ENCODE measurements around the gene FBLN2. TPM values are rescaled to one million over a fixed set of nuclear protein-coding genes. Genes with fewer than 3 reads are reported as not detected.

FBLN2 gene
- total and polyA plus RNA-seq, 2 donors: 12.2 to 15.3 TPM

GRCh38 chr3:13550423-13550690, 1.4 kb downstream of the FBLN2 start:
- H3K4me3 ChIP-seq (ENCODE audit: low read length in 2 of 2): peak overlapping the region; percentile 11 to 56
- H3K4me1 ChIP-seq (ENCODE audit: control insufficient read depth in 2 of 2, insufficient read depth in 2 of 2, low read length in 2 of 2): peaks cover 58 to 88% of the 10 kb centered on the region in 2 donors
- H3K9me3 ChIP-seq (ENCODE audit: control insufficient read depth in 2 of 2, insufficient read depth in 1 of 2, low read length in 1 of 2): peaks cover 0 to 5% of the 10 kb centered on the region in 2 donors
- WGBS: 64% methylated on average over 2 of the region's 2 CpGs
- H3K27ac ChIP-seq (ENCODE audit: low read depth in 1 of 2, low read length in 1 of 2): peak overlapping the region; percentile 68 to 71
- no peaks in the 10 kb centered on the region for H3K36me3 ChIP-seq (ENCODE audit: control insufficient read depth in 2 of 2, insufficient read depth in 2 of 2, low read length in 1 of 2)
- no peak for DNase-seq (ENCODE audit: low read depth in 6 of 9, low spot score in 9 of 9)
- H3K27me3 ChIP-seq (ENCODE audit: control insufficient read depth in 2 of 2, insufficient read depth in 1 of 2, low read length in 1 of 2): peaks cover 0 to 8% of the 10 kb centered on the region in 2 donors

GRCh38 chr3:13550791-13551360, 2.0 kb downstream of the FBLN2 start:
- Histone ChIP-seq H3K27me3 (ENCODE audit: control insufficient read depth in 2 of 2, insufficient read depth in 1 of 2, low read length in 1 of 2) (peaks cover 0 to 8% of the 10 kb centered on the region in 2 donors), H3K36me3 (ENCODE audit: control insufficient read depth in 2 of 2, insufficient read depth in 2 of 2, low read length in 1 of 2) (no peaks in the 10 kb centered on the region), H3K27ac (ENCODE audit: low read depth in 1 of 2, low read length in 1 of 2) (peak overlapping the region in 1 of 2 donors; percentile 68), H3K9me3 (ENCODE audit: control insufficient read depth in 2 of 2, insufficient read depth in 1 of 2, low read length in 1 of 2) (peaks cover 0 to 5% of the 10 kb centered on the region in 2 donors), H3K4me1 (ENCODE audit: control insufficient read depth in 2 of 2, insufficient read depth in 2 of 2, low read length in 2 of 2) (peaks cover 56 to 88% of the 10 kb centered on the region in 2 donors), H3K4me3 (ENCODE audit: low read length in 2 of 2) (peak overlapping the region in 1 of 2 donors; percentile 56)
- WGBS: 91% methylated on average over 13 of the region's 13 CpGs
- DNase-seq (ENCODE audit: low read depth in 6 of 9, low spot score in 9 of 9): no peak

- Histone ChIP-seq H3K27ac (ENCODE audit: low read depth in 1 of 2, low read length in 1 of 2) (peak overlapping the region in 1 of 2 donors; percentile 81), H3K36me3 (ENCODE audit: control insufficient read depth in 2 of 2, insufficient read depth in 2 of 2, low read length in 1 of 2) (no peaks in the 10 kb centered on the region), H3K27me3 (ENCODE audit: control insufficient read depth in 2 of 2, insufficient read depth in 1 of 2, low read length in 1 of 2) (peaks cover 0 to 6% of the 10 kb centered on the region in 2 donors), H3K9me3 (ENCODE audit: control insufficient read depth in 2 of 2, insufficient read depth in 1 of 2, low read length in 1 of 2) (peaks cover 0 to 10% of the 10 kb centered on the region in 2 donors), H3K4me3 (ENCODE audit: low read length in 2 of 2) (no peak overlapping the region), H3K4me1 (ENCODE audit: control insufficient read depth in 2 of 2, insufficient read depth in 2 of 2, low read length in 2 of 2) (peaks cover 72 to 96% of the 10 kb centered on the region in 2 donors)
- WGBS: 85% methylated on average over 28 of the region's 28 CpGs
- DNase-seq (ENCODE audit: low read depth in 6 of 9, low spot score in 9 of 9): no peak
Measured at GRCh38 chr3:13552857-13553652, 4.1 kb downstream of the FBLN2 start.

GRCh38 chr3:13553686-13554085, 4.8 kb downstream of the FBLN2 start:
- Histone ChIP-seq H3K4me1 (ENCODE audit: control insufficient read depth in 2 of 2, insufficient read depth in 2 of 2, low read length in 2 of 2) (peaks cover 70 to 94% of the 10 kb centered on the region in 2 donors), H3K27me3 (ENCODE audit: control insufficient read depth in 2 of 2, insufficient read depth in 1 of 2, low read length in 1 of 2) (peaks cover 0 to under 1% of the 10 kb centered on the region in 2 donors), H3K9me3 (ENCODE audit: control insufficient read depth in 2 of 2, insufficient read depth in 1 of 2, low read length in 1 of 2) (peaks cover 0 to 10% of the 10 kb centered on the region in 2 donors), H3K36me3 (ENCODE audit: control insufficient read depth in 2 of 2, insufficient read depth in 2 of 2, low read length in 1 of 2) (no peaks in the 10 kb centered on the region), H3K27ac (ENCODE audit: low read depth in 1 of 2, low read length in 1 of 2) (peak overlapping the region in 1 of 2 donors; percentile 81), H3K4me3 (ENCODE audit: low read length in 2 of 2) (no peak overlapping the region)
- 16% methylated on average over 12 of the region's 12 CpGs for WGBS
- DNase-seq (ENCODE audit: low read depth in 6 of 9, low spot score in 9 of 9): peak in 4 of 9 donors; percentile 56 to 87 (median 72)

GRCh38 chr3:13555753-13556152, 6.8 kb downstream of the FBLN2 start:
- DNase-seq (ENCODE audit: low read depth in 6 of 9, low spot score in 9 of 9): no peak
- H3K4me3 ChIP-seq (ENCODE audit: low read length in 2 of 2): no peak overlapping the region
- H3K27ac ChIP-seq (ENCODE audit: low read depth in 1 of 2, low read length in 1 of 2): no peak overlapping the region
- no peaks in the 10 kb centered on the region for H3K36me3 ChIP-seq (ENCODE audit: control insufficient read depth in 2 of 2, insufficient read depth in 2 of 2, low read length in 1 of 2)
- WGBS: 95% methylated on average over 11 of the region's 11 CpGs
- H3K9me3 ChIP-seq (ENCODE audit: control insufficient read depth in 2 of 2, insufficient read depth in 1 of 2, low read length in 1 of 2): peaks cover 0 to 8% of the 10 kb centered on the region in 2 donors
- peaks cover 76 to 98% of the 10 kb centered on the region in 2 donors for H3K4me1 ChIP-seq (ENCODE audit: control insufficient read depth in 2 of 2, insufficient read depth in 2 of 2, low read length in 2 of 2)
- no peaks in the 10 kb centered on the region for H3K27me3 ChIP-seq (ENCODE audit: control insufficient read depth in 2 of 2, insufficient read depth in 1 of 2, low read length in 1 of 2)

- DNase-seq (ENCODE audit: low read depth in 6 of 9, low spot score in 9 of 9): no peak
- Histone ChIP-seq H3K9me3 (ENCODE audit: control insufficient read depth in 2 of 2, insufficient read depth in 1 of 2, low read length in 1 of 2) (peaks cover 0 to 7% of the 10 kb centered on the region in 2 donors), H3K27me3 (ENCODE audit: control insufficient read depth in 2 of 2, insufficient read depth in 1 of 2, low read length in 1 of 2) (no peaks in the 10 kb centered on the region), H3K36me3 (ENCODE audit: control insufficient read depth in 2 of 2, insufficient read depth in 2 of 2, low read length in 1 of 2) (no peaks in the 10 kb centered on the region), H3K4me3 (ENCODE audit: low read length in 2 of 2) (no peak overlapping the region), H3K27ac (ENCODE audit: low read depth in 1 of 2, low read length in 1 of 2) (peak overlapping the region; percentile 72 to 92), H3K4me1 (ENCODE audit: control insufficient read depth in 2 of 2, insufficient read depth in 2 of 2, low read length in 2 of 2) (peaks cover 77 to 98% of the 10 kb centered on the region in 2 donors)
- WGBS: 91% methylated on average over 6 of the region's 6 CpGs
Measured at GRCh38 chr3:13556207-13556606, 7.3 kb downstream of the FBLN2 start.

- Histone ChIP-seq H3K4me1 (ENCODE audit: control insufficient read depth in 2 of 2, insufficient read depth in 2 of 2, low read length in 2 of 2) (peaks cover 82 to 98% of the 10 kb centered on the region in 2 donors), H3K9me3 (ENCODE audit: control insufficient read depth in 2 of 2, insufficient read depth in 1 of 2, low read length in 1 of 2) (peaks cover 0 to 5% of the 10 kb centered on the region in 2 donors)
- peak in 4 of 9 donors; percentile 68 to 90 (median 72) for DNase-seq (ENCODE audit: low read depth in 6 of 9, low spot score in 9 of 9)
Measured at GRCh38 chr3:13556917-13557316, 8.0 kb downstream of the FBLN2 start.

GRCh38 chr3:13557417-13557816, 8.5 kb downstream of the FBLN2 start:
- H3K27ac ChIP-seq (ENCODE audit: low read depth in 1 of 2, low read length in 1 of 2): peak overlapping the region; percentile 72 to 92
- H3K27me3 ChIP-seq (ENCODE audit: control insufficient read depth in 2 of 2, insufficient read depth in 1 of 2, low read length in 1 of 2): no peaks in the 10 kb centered on the region
- H3K9me3 ChIP-seq (ENCODE audit: control insufficient read depth in 2 of 2, insufficient read depth in 1 of 2, low read length in 1 of 2): peaks cover 0 to 5% of the 10 kb centered on the region in 2 donors
- WGBS: 84% methylated on average over 5 of the region's 5 CpGs
- no peak overlapping the region for H3K4me3 ChIP-seq (ENCODE audit: low read length in 2 of 2)
- no peak for DNase-seq (ENCODE audit: low read depth in 6 of 9, low spot score in 9 of 9)
- peaks cover 77 to 98% of the 10 kb centered on the region in 2 donors for H3K4me1 ChIP-seq (ENCODE audit: control insufficient read depth in 2 of 2, insufficient read depth in 2 of 2, low read length in 2 of 2)
- no peaks in the 10 kb centered on the region for H3K36me3 ChIP-seq (ENCODE audit: control insufficient read depth in 2 of 2, insufficient read depth in 2 of 2, low read length in 1 of 2)

More at GRCh38 chr3:13556917-13557316, 8.0 kb downstream of the FBLN2 start:
- H3K27me3 ChIP-seq (ENCODE audit: control insufficient read depth in 2 of 2, insufficient read depth in 1 of 2, low read length in 1 of 2): no peaks in the 10 kb centered on the region
- 15% methylated on average over 6 of the region's 6 CpGs for WGBS
- no peak overlapping the region for H3K4me3 ChIP-seq (ENCODE audit: low read length in 2 of 2)
- H3K36me3 ChIP-seq (ENCODE audit: control insufficient read depth in 2 of 2, insufficient read depth in 2 of 2, low read length in 1 of 2): no peaks in the 10 kb centered on the region
- peak overlapping the region; percentile 72 to 92 for H3K27ac ChIP-seq (ENCODE audit: low read depth in 1 of 2, low read length in 1 of 2)

GRCh38 chr3:13557926-13558325, 9.0 kb downstream of the FBLN2 start:
- WGBS: 97% methylated on average over 11 of the region's 11 CpGs
- peaks cover 72 to 98% of the 10 kb centered on the region in 2 donors for H3K4me1 ChIP-seq (ENCODE audit: control insufficient read depth in 2 of 2, insufficient read depth in 2 of 2, low read length in 2 of 2)

More at GRCh38 chr3:13557926-13558325, 9.0 kb downstream of the FBLN2 start:
- Histone ChIP-seq H3K36me3 (ENCODE audit: control insufficient read depth in 2 of 2, insufficient read depth in 2 of 2, low read length in 1 of 2) (no peaks in the 10 kb centered on the region), H3K4me3 (ENCODE audit: low read length in 2 of 2) (no peak overlapping the region), H3K9me3 (ENCODE audit: control insufficient read depth in 2 of 2, insufficient read depth in 1 of 2, low read length in 1 of 2) (peaks cover 0 to 5% of the 10 kb centered on the region in 2 donors), H3K27me3 (ENCODE audit: control insufficient read depth in 2 of 2, insufficient read depth in 1 of 2, low read length in 1 of 2) (no peaks in the 10 kb centered on the region), H3K27ac (ENCODE audit: low read depth in 1 of 2, low read length in 1 of 2) (peak overlapping the region in 1 of 2 donors; percentile 92)
- DNase-seq (ENCODE audit: low read depth in 6 of 9, low spot score in 9 of 9): no peak
